CD4-positive, alpha-beta memory T cell (primary cell): ENCODE results near the gene HMX3. TPM values are rescaled to one million over a fixed set of nuclear protein-coding genes. Genes with fewer than 3 reads are reported as not detected.
A peak's percentile ranks its signal among the peaks of the same experiment; 100 is the strongest.

ENCODE experiments used
- CTCF ChIA-PET: fragments of 350-600 bp; sonication (Branson Sonifier 250); formaldehyde crosslinking; loops from one replicate; lab custom pipeline; 2021; ENCODE audit warnings: inconsistent platforms; ENCODE audit not compliant: partially characterized antibody; lab: Charles Lee
- POLR2A ChIA-PET: fragments of 350-600 bp; sonication (Branson Sonifier 250); formaldehyde crosslinking; loops from one replicate; lab custom pipeline; 2021; ENCODE audit not compliant: partially characterized antibody; lab: Charles Lee
- DNase-seq, 5 donors: peaks; one replicate each; pipeline versions ENCODE4 v3.0.0 to v3.0.0-alpha.2; 2020 to 2022; ENCODE audit warnings: mixed read lengths in 1 of 5
- H3K27ac ChIP-seq: one replicate; pipeline ENCODE4 v1.7.0; 2013; ENCODE audit warnings: low read depth, low read length
- H3K27me3 ChIP-seq: 2 replicates; pipeline ENCODE4 v1.7.0; 2013; ENCODE audit warnings: mild to moderate bottlenecking, low read length, moderate library complexity; ENCODE audit not compliant: insufficient read depth
- H3K36me3 ChIP-seq: 2 replicates; pipeline ENCODE4 v1.7.0; 2013; ENCODE audit warnings: mild to moderate bottlenecking, low read length, moderate library complexity; ENCODE audit not compliant: insufficient read depth
- H3K4me1 ChIP-seq: 2 replicates; pipeline ENCODE4 v1.7.0; 2013; ENCODE audit warnings: mild to moderate bottlenecking, low read length, moderate library complexity; ENCODE audit not compliant: insufficient read depth
- H3K4me3 ChIP-seq, 2 donors: one replicate each; pipeline ENCODE4 v1.7.0; 2013; ENCODE audit warnings: low read length in 2 of 2, mild to moderate bottlenecking in 1 of 2
- H3K9me3 ChIP-seq, 2 donors: one replicate each; pipeline ENCODE4 v1.7.0; 2013; ENCODE audit warnings: low read length in 2 of 2, control low read depth in 1 of 2; ENCODE audit not compliant: control insufficient read depth in 1 of 2
- H3K27ac Mint-ChIP-seq, 7 donors: one replicate each; pipeline ENCODE4 v1.8.0; 2020 to 2021; ENCODE audit warnings: mixed read lengths in 7 of 7, mild to moderate bottlenecking in 6 of 7, inconsistent platforms in 3 of 7, moderate library complexity in 3 of 7
- H3K27me3 Mint-ChIP-seq, 2 donors: one replicate each; pipeline ENCODE4 v1.8.0; 2020 to 2021; ENCODE audit warnings: mixed read lengths in 2 of 2
- H3K36me3 Mint-ChIP-seq, 2 donors: one replicate each; pipeline ENCODE4 v1.8.0; 2020 to 2021; ENCODE audit warnings: mixed read lengths in 2 of 2, inconsistent platforms in 1 of 2, mild to moderate bottlenecking in 1 of 2
- H3K4me1 Mint-ChIP-seq, 4 donors: one replicate each; pipeline ENCODE4 v1.8.0; 2020 to 2021; ENCODE audit warnings: mixed read lengths in 4 of 4, mild to moderate bottlenecking in 1 of 4
- H3K4me3 Mint-ChIP-seq, 8 donors: one replicate each; pipeline ENCODE4 v1.8.0; 2020 to 2021; ENCODE audit warnings: mixed read lengths in 8 of 8, mild to moderate bottlenecking in 7 of 8, moderate library complexity in 6 of 8, inconsistent platforms in 3 of 8
- H3K9me3 Mint-ChIP-seq, 8 donors: one replicate each; pipeline ENCODE4 v1.8.0; 2020 to 2021; ENCODE audit warnings: mixed read lengths in 8 of 8, mild to moderate bottlenecking in 5 of 8, inconsistent platforms in 3 of 8, moderate library complexity in 1 of 8
- intact Hi-C: fragments of 100-400 bp; cut with micrococcal nuclease; formaldehyde crosslinking; loops from one replicate; pipeline ENCODE4 v1.15.1; 2023
- polyA plus RNA-seq, 2 donors: library from polyadenylated mRNA; unstranded; fragments of 300-500 nt; fragmentation: Illumina TruSeq; gene quantifications; one replicate each; pipeline ENCODE4 v1.2.3, GENCODE V29; 2021
- total RNA-seq, 2 experiments: library from RNA; stranded (reverse); gene quantifications; one replicate each; pipeline ENCODE4 v1.2.3, GENCODE V29; 2021

The HMX3 gene
- total and polyA plus RNA-seq, 4 experiments from 2014 or later, result not detected

DNA sequence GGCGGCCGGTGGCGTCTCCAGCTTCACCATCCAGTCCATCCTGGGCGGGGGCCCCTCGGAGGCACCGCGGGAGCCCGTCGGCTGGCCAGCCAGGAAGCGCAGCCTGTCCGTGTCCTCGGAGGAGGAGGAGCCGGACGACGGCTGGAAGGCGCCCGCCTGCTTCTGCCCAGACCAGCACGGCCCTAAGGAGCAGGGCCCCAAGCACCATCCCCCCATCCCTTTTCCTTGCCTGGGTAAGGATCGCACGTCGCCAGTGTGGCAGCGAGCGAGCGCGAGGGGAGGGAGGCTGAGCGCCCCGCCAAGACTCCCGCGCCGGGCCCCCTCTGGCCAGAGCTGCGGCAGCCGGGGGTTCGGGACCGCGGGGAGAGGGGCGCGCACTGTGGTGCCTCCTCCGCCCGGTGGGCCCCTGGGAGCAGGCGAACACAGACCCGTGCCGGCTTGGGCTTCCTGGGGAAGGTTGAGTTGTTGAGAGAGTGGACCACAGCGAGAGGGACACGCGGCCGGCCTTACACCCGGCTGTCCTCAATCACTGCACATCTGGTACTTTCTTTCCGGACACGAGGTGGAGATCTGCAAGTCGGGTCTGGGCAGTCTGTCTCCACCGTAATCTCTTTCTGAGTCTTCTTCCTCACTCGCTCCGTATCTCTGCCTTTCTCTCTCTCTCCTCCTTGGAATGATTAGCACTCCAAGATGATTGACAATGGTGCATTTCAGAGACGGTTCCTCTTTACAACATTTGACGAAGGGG is 12.8 kb downstream of the HMX3 start:
- H3K4me3 Mint-ChIP-seq, result peak overlapping the region; percentile 62 to 88 (median 78)
- Histone ChIP-seq H3K36me3 (no peaks in the 10 kb centered on the region), H3K9me3 (no peaks in the 10 kb centered on the region), H3K4me1 (peaks cover 81% of the 10 kb centered on the region), H3K4me3 (peak overlapping the region in 1 of 2 donors; percentile 29), H3K27ac (no peak overlapping the region), H3K27me3 (peaks cover 59% of the 10 kb centered on the region)
- peaks cover 35 to 74% (median 55%) of the 10 kb centered on the region in 4 donors for H3K4me1 Mint-ChIP-seq
- H3K36me3 Mint-ChIP-seq, result no peaks in the 10 kb centered on the region
- peaks cover 44 to 53% of the 10 kb centered on the region in 2 donors for H3K27me3 Mint-ChIP-seq
- peak in 1 of 5 donors; percentile 21 for DNase-seq
- ChIA-PET CTCF (interaction anchor here (3.7 kb wide), 1 partner anchor 15 kb away, joined by 16 read pairs; no protein-coding TSS in a partner anchor), POLR2A (interaction anchor here (1.3 to 2.1 kb wide), 3 partner anchors 10 to 195 kb away, joined by 3 to 9 read pairs (median 4); partner anchors contain the start of gene C10orf88)
- peaks cover 0 to 3% (median 0%) of the 10 kb centered on the region in 8 donors for H3K9me3 Mint-ChIP-seq
- intact Hi-C loops, result no loop called here
- peak overlapping the region in 1 of 7 donors; percentile 3 for H3K27ac Mint-ChIP-seq

DNA sequence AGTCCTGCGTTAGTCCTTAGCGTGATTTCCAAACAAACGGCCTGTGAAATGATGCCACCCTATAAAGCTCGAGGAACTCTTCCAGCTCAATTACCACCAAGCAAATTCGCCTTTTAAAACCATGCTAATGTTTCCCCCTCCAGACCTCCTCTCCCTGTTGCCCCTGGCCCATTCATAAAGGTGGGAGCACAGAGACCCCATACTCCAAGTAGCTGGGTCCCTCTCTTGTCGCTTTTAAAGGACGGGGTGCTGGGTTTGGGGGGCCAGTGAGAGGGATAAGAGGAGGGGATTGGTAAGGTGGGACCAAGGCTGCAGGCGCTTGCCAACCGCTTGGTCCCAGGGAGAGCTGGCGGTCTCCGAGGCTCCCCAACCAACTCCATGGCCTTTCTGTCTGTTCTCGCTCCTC is 13.4 kb downstream of the HMX3 start:
- H3K4me3 ChIP-seq, result peak overlapping the region in 1 of 2 donors; percentile 41
- Mint-ChIP-seq H3K9me3 (no peaks in the 10 kb centered on the region), H3K27ac (peak overlapping the region in 2 of 7 donors; percentile 3 to 5), H3K4me1 (peaks cover 35 to 74% (median 57%) of the 10 kb centered on the region in 4 donors), H3K36me3 (peaks cover 0 to 6% of the 10 kb centered on the region in 2 donors), H3K4me3 (peak overlapping the region; percentile 62 to 88 (median 78)), H3K27me3 (peaks cover 40 to 48% of the 10 kb centered on the region in 2 donors)
- H3K36me3 ChIP-seq, result no peaks in the 10 kb centered on the region
- H3K27ac ChIP-seq, result no peak overlapping the region
- peaks cover 78% of the 10 kb centered on the region for H3K4me1 ChIP-seq
- no peak for DNase-seq
- ChIA-PET POLR2A (interaction anchor here (0.9 to 2.1 kb wide), 5 partner anchors 8 to 195 kb away, joined by 3 to 9 read pairs (median 4); partner anchors contain the start of gene C10orf88), CTCF (interaction anchor here (1.3 to 3.7 kb wide), 2 partner anchors 9 to 16 kb away, joined by 3 to 16 read pairs; no protein-coding TSS in a partner anchor)
- no peaks in the 10 kb centered on the region for H3K9me3 ChIP-seq
- peaks cover 53% of the 10 kb centered on the region for H3K27me3 ChIP-seq
- intact Hi-C loops, result no loop called here

DNA sequence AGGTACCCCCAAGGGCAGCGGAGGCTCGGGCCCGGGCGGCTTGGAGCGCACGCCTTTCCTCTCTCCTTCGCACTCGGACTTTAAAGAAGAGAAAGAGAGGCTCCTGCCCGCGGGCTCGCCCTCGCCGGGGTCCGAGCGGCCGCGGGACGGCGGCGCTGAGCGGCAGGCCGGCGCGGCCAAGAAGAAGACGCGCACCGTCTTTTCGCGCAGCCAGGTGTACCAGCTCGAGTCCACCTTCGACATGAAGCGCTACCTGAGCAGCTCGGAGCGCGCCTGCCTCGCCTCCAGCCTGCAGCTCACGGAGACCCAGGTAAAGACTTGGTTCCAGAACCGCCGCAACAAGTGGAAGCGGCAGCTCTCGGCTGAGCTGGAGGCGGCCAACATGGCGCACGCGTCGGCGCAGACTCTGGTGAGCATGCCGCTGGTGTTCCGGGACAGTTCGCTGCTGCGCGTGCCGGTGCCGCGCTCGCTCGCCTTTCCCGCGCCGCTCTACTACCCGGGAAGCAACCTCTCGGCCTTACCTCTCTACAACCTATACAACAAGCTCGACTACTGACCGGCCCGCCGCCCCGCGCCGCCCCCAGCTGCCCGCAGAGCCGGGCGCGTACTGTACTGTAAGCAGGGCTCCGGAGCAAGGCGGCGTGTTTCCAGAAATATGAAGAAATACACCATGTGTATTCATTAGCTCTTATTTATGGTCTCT is 13.9 kb downstream of the HMX3 start:
- H3K4me3 ChIP-seq, result peak overlapping the region in 1 of 2 donors; percentile 41
- Mint-ChIP-seq H3K27me3 (peaks cover 34 to 43% of the 10 kb centered on the region in 2 donors), H3K4me3 (peak overlapping the region; percentile 77 to 88 (median 82)), H3K36me3 (peaks cover 0 to 8% of the 10 kb centered on the region in 2 donors), H3K27ac (peak overlapping the region in 3 of 7 donors; percentile 17 to 64 (median 58)), H3K9me3 (no peaks in the 10 kb centered on the region), H3K4me1 (peaks cover 32 to 69% (median 53%) of the 10 kb centered on the region in 4 donors)
- H3K4me1 ChIP-seq, result peaks cover 72% of the 10 kb centered on the region
- peaks cover 47% of the 10 kb centered on the region for H3K27me3 ChIP-seq
- no peak overlapping the region for H3K27ac ChIP-seq
- H3K9me3 ChIP-seq, result no peaks in the 10 kb centered on the region
- no peaks in the 10 kb centered on the region for H3K36me3 ChIP-seq
- DNase-seq, result peak in 4 of 5 donors; percentile 49 to 60 (median 50)
- intact Hi-C loops, result loop anchor here (5.0 to 10.0 kb wide), 3 partner anchors 272 to 1765 kb away; partner anchors contain the start of genes EEF1AKMT2 and FAM24B
- ChIA-PET POLR2A (interaction anchor here (0.9 to 2.1 kb wide), 6 partner anchors 9 to 196 kb away, joined by 3 to 9 read pairs (median 4); partner anchors contain the start of gene C10orf88), CTCF (interaction anchor here (1.3 to 4.2 kb wide), 3 partner anchors 9 to 16 kb away, joined by 3 to 16 read pairs (median 15); no protein-coding TSS in a partner anchor)

DNA sequence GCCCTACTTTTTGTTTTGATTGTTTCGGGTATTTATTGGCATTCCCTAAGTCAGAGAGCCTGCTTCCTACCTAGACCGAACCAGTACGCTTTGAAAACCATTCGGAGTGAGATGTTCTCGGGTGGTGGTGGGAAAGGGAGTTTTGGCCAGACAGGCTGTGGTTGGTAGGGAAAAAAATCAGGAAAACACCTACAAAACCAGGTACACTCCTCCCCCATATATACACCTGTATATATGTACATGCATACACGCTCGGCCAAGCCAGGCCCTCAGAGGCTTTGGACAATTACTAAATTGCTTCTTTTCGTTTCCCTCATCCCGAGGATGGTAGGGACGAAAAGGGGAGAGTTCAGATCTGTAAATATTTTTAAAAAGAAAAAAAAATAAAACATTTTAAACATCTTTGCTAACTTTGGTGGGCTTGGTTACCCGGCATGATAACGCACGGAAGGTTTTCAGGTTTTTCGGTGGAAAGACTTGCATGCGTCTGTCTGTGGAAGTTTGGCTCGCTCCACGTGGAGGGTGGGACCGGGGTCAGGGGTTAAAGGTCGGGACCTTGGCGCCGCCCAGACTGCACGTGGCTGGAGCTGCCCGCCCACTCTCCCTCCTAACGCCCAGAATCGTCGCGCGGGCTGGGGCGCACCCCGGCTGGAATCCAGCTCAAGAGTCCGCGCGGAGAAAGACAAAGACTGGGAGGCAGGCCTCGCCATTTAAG is 14.7 kb downstream of the HMX3 start:
- Histone ChIP-seq H3K4me1 (peaks cover 71% of the 10 kb centered on the region), H3K9me3 (no peaks in the 10 kb centered on the region), H3K36me3 (no peaks in the 10 kb centered on the region), H3K27ac (no peak overlapping the region), H3K4me3 (peak overlapping the region in 1 of 2 donors; percentile 46), H3K27me3 (peaks cover 40% of the 10 kb centered on the region)
- Mint-ChIP-seq H3K27me3 (peaks cover 28 to 36% of the 10 kb centered on the region in 2 donors), H3K4me1 (peaks cover 33 to 68% (median 50%) of the 10 kb centered on the region in 4 donors), H3K36me3 (peaks cover 0 to 15% of the 10 kb centered on the region in 2 donors), H3K4me3 (peak overlapping the region; percentile 77 to 86 (median 82)), H3K9me3 (no peaks in the 10 kb centered on the region), H3K27ac (peak overlapping the region in 2 of 7 donors; percentile 58 to 64)
- DNase-seq, result no peak
- ChIA-PET CTCF (interaction anchor here (1.3 to 4.2 kb wide), 4 partner anchors 8 to 91 kb away, joined by 3 to 16 read pairs (median 10); no protein-coding TSS in a partner anchor), POLR2A (interaction anchor here (0.7 to 2.1 kb wide), 7 partner anchors 9 to 196 kb away, joined by 3 to 10 read pairs (median 4); partner anchors contain the start of gene C10orf88)
- intact Hi-C loops, result loop anchor here (5.0 to 10.0 kb wide), 3 partner anchors 273 to 1764 kb away; partner anchors contain the start of genes EEF1AKMT2 and FAM24B

DNA sequence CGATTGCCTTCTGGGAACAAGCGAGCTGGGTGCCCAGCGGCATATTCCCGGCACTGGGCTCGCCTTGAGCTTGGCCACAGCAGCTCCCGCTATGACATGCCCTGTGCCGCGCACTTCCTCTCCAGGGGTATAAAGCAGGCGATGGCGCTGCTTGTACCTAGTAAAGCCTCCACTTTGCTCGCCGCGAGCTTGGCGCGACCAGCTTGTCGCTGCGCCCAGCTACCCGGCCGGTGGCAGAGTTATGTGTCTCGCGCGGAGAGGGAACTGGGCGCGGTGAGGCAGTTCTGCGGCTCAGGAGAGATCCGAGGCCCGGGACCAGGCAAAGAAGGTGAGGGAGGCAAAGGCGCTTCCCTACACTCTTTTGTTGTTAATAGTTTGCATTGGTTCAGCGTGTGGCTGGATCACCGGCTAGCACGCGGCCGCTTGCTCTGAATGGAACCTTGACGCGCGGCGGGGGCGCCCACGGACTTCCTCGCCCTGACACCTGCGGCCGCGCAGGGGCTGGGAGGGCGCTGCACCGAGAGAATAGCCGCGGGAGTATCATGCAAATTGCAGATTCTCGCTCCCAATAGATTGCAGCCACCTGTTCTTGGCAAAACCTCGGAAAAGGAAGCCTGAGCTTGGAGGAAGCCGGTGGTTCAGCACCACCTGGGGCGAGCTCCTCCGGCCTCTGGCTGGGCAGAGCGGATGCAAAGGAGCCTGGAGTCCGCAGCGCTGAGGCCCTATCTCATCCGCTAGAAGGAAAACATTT is 15.4 kb downstream of the HMX3 start:
- peaks cover 2 to 20% of the 10 kb centered on the region in 2 donors for H3K36me3 Mint-ChIP-seq
- no peaks in the 10 kb centered on the region for H3K9me3 ChIP-seq
- peak overlapping the region; percentile 75 to 85 (median 81) for H3K4me3 Mint-ChIP-seq
- H3K4me1 Mint-ChIP-seq, result peaks cover 33 to 70% (median 51%) of the 10 kb centered on the region in 4 donors
- H3K4me3 ChIP-seq, result peak overlapping the region in 1 of 2 donors; percentile 46
- ChIA-PET POLR2A (interaction anchor here (0.7 to 2.1 kb wide), 4 partner anchors 10 to 91 kb away, joined by 3 to 10 read pairs (median 5); no protein-coding TSS in a partner anchor), CTCF (interaction anchor here (1.7 to 4.2 kb wide), 3 partner anchors 11 to 91 kb away, joined by 5 to 16 read pairs (median 15); no protein-coding TSS in a partner anchor)
- no peak overlapping the region for H3K27ac ChIP-seq
- H3K27me3 ChIP-seq, result peaks cover 33% of the 10 kb centered on the region
- peak overlapping the region in 2 of 7 donors; percentile 23 to 64 for H3K27ac Mint-ChIP-seq
- H3K27me3 Mint-ChIP-seq, result peaks cover 22 to 29% of the 10 kb centered on the region in 2 donors
- H3K9me3 Mint-ChIP-seq, result no peaks in the 10 kb centered on the region
- peaks cover 71% of the 10 kb centered on the region for H3K4me1 ChIP-seq
- intact Hi-C loops, result loop anchor here (5.0 to 10.0 kb wide), 3 partner anchors 274 to 1764 kb away; partner anchors contain the start of genes EEF1AKMT2 and FAM24B
- peak in 1 of 5 donors; percentile 34 for DNase-seq
- H3K36me3 ChIP-seq, result no peaks in the 10 kb centered on the region
